Vein endothelial cell (primary cell): ENCODE measurements around the gene OR14C36. TPM values are rescaled to one million over a fixed set of nuclear protein-coding genes. Genes with fewer than 3 reads are reported as not detected.

Experiments used
- total RNA-seq: library from RNA; depleted of rRNA; stranded (reverse); fragments of >200 nt; gene quantifications from 2 replicates; pipeline ENCODE4 v1.2.3, GENCODE V29; 2012

Gene OR14C36
- not detected in 2 replicates for total RNA-seq

GRCh38 chr1:248348475-248348874 is at the start of gene OR14C36:
Gene OR14C36 (plus strand): TSS chr1:248348775. CDS start chr1:248348775, 0 bp downstream.

GRCh38 chr1:248303324-248303723 is 45.3 kb upstream of the OR14C36 start, which contains the start of gene OR2T12:
Gene OR2T12 (minus strand): TSS chr1:248303424. CDS start chr1:248295578, 7,846 bp downstream.

GRCh38 chr1:248324468-248324867 is 24.1 kb upstream of the OR14C36 start, which contains the start of gene OR2M7:
Gene OR2M7 (minus strand): TSS chr1:248324568. CDS start chr1:248324568, 0 bp downstream.

GRCh38 chr1:248361121-248361715 is 12.6 kb downstream of the OR14C36 start, which contains the start of gene OR2T4:
Gene OR2T4 (plus strand): TSS chr1:248361665. CDS start chr1:248361665, 0 bp downstream.

GRCh38 chr1:248375446-248375845 is 26.9 kb downstream of the OR14C36 start, which contains the start of gene OR2T6:
Gene OR2T6 (plus strand): TSS chr1:248375746. CDS start chr1:248387609, 11,863 bp downstream.

Other genes with a start within 250 kb of the OR14C36 start
- gene OR2M5, start 203.6 kb upstream of the OR14C36 start, total RNA-seq: not detected in 2 replicates
- gene OR2M2, start 174.0 kb upstream of the OR14C36 start, total RNA-seq: not detected in 2 replicates
- gene OR2M3, start 151.5 kb upstream of the OR14C36 start, total RNA-seq: not detected in 2 replicates
- gene OR2M4, start 117.4 kb upstream of the OR14C36 start, total RNA-seq: not detected in 2 replicates
- gene OR2T33, start 70.8 kb upstream of the OR14C36 start, total RNA-seq: not detected in 2 replicates
- gene OR2T12, start 45.4 kb upstream of the OR14C36 start, total RNA-seq: not detected in 2 replicates
- gene OR2M7, start 24.2 kb upstream of the OR14C36 start, total RNA-seq: not detected in 2 replicates
- gene OR2T4, start 12.9 kb downstream of the OR14C36 start, total RNA-seq: not detected in 2 replicates
- not detected in 2 replicates for gene OR2T6, start 27.0 kb downstream of the OR14C36 start, total RNA-seq
- not detected in 2 replicates for gene OR2T1, start 54.3 kb downstream of the OR14C36 start, total RNA-seq
- not detected in 2 replicates for gene OR2T2, start 96.9 kb downstream of the OR14C36 start, total RNA-seq
- not detected in 2 replicates for gene OR2T3, start 124.6 kb downstream of the OR14C36 start, total RNA-seq
- gene OR2T5, start 139.8 kb downstream of the OR14C36 start, total RNA-seq: not detected in 2 replicates
- not detected in 2 replicates for gene OR2G6, start 159.3 kb downstream of the OR14C36 start, total RNA-seq
- gene OR2T29, start 214.0 kb downstream of the OR14C36 start, total RNA-seq: not detected in 2 replicates
- not detected in 2 replicates for gene OR2T34, start 226.0 kb downstream of the OR14C36 start, total RNA-seq
- gene OR2T10, start 248.9 kb downstream of the OR14C36 start, total RNA-seq: not detected in 2 replicates